ENCODE measurements around the gene POLRMT. TPM values are rescaled to one million over a fixed set of nuclear protein-coding genes. Genes with fewer than 3 reads are reported as not detected.

POLRMT gene
- total RNA-seq, 1 donor from 2014 or later: 68.4 TPM

DNA sequence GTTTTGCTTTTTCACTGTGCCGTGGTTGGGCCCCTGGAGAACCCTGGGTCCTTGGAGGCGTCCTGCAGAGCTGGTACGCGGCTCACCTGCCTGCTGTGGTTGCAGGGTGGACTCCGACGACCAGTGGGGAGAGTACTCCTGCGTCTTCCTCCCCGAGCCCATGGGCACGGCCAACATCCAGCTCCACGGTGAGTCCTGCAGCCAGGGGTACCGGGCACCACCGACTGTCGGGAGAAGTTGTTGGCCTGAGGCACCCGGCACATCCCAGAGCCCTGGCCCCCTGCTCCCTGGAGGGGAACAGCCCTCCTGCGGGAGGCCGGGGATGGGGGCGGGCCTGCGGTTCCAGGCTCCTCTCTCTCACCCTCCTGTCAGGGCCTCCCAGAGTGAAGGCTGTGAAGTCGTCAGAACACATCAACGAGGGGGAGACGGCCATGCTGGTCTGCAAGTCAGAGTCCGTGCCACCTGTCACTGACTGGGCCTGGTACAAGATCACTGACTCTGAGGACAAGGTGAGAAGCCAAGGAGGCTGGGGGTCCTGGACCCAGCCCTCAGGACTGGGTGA is 53.0 kb downstream of the POLRMT start:
- Mint-ChIP-seq H3K36me3 (ENCODE audit: insufficient read depth) (peaks cover 1% of the 10 kb centered on the region), H3K4me3 (ENCODE audit: low read depth) (no peak overlapping the region), H3K9me3 (ENCODE audit: low read depth) (no peaks in the 10 kb centered on the region), H3K27ac (no peak overlapping the region), H3K27me3 (no peaks in the 10 kb centered on the region), H3K4me1 (ENCODE audit: low read depth) (peaks cover 1% of the 10 kb centered on the region)
- TF ChIP-seq CTCF (IDR thresholded peaks at IDR 0.05; ENCODE audit: unreplicated experiment): no peak
- no peak for DNase-seq (ENCODE audit: low spot score, unreplicated experiment)

GRCh38 chr19:579842-580155 is 53.5 kb downstream of the POLRMT start:
- peaks cover 1% of the 10 kb centered on the region for H3K36me3 Mint-ChIP-seq (ENCODE audit: insufficient read depth)
- H3K9me3 Mint-ChIP-seq (ENCODE audit: low read depth): no peaks in the 10 kb centered on the region
- no peak overlapping the region for H3K27ac Mint-ChIP-seq
- no peak overlapping the region for H3K4me3 Mint-ChIP-seq (ENCODE audit: low read depth)
- no peak for DNase-seq (ENCODE audit: low spot score, unreplicated experiment)
- peaks cover 5% of the 10 kb centered on the region for H3K4me1 Mint-ChIP-seq (ENCODE audit: low read depth)
- no peaks in the 10 kb centered on the region for H3K27me3 Mint-ChIP-seq
- TF ChIP-seq CTCF (IDR thresholded peaks at IDR 0.05; ENCODE audit: unreplicated experiment): no peak

DNA sequence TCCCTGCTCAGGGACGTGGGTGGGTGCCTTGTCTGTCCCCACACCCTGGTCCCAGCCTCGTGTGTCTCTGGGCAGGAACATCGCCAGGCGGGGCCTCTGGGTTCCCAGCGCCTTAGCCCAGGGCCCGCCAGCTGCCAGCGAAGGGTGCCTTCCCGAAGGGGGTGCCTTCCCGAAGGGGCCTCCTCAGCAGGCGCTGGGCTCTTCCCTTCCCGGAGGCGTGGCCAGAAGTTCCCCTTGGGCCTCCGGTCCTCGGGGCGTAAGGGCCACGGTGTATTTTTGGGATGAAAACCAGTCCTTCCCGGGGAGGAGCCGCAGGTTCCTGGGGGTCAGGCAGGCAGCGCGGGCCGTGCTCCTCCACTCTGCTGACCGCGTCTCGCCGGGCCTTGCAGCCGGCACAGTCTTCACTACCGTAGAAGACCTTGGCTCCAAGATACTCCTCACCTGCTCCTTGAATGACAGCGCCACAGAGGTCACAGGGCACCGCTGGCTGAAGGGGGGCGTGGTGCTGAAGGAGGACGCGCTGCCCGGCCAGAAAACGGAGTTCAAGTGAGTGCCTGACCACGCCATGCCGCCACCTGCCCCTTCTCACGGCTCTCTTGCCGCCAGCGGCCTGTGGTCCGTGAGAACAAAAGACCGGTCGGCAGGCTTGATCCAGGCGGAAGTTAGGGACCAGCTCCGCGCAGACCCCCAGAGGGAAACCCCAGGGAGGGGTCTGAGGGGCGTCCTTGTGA is 54.1 kb downstream of the POLRMT start:
- DNase-seq (ENCODE audit: low spot score, unreplicated experiment): no peak
- Mint-ChIP-seq H3K27me3 (no peaks in the 10 kb centered on the region), H3K9me3 (ENCODE audit: low read depth) (no peaks in the 10 kb centered on the region), H3K36me3 (ENCODE audit: insufficient read depth) (peaks cover 1% of the 10 kb centered on the region), H3K27ac (no peak overlapping the region), H3K4me1 (ENCODE audit: low read depth) (peaks cover 9% of the 10 kb centered on the region), H3K4me3 (ENCODE audit: low read depth) (no peak overlapping the region)
- TF ChIP-seq CTCF (IDR thresholded peaks at IDR 0.05; ENCODE audit: unreplicated experiment): no peak

- Mint-ChIP-seq H3K36me3 (ENCODE audit: insufficient read depth) (no peaks in the 10 kb centered on the region), H3K4me3 (ENCODE audit: low read depth) (no peak overlapping the region), H3K9me3 (ENCODE audit: low read depth) (no peaks in the 10 kb centered on the region), H3K27me3 (no peaks in the 10 kb centered on the region), H3K4me1 (ENCODE audit: low read depth) (peaks cover 14% of the 10 kb centered on the region), H3K27ac (no peak overlapping the region)
- no peak for DNase-seq (ENCODE audit: low spot score, unreplicated experiment)
- no peak for TF ChIP-seq CTCF (IDR thresholded peaks at IDR 0.05; ENCODE audit: unreplicated experiment)
Observed at GRCh38 chr19:577439-578392, 55.6 kb downstream of the POLRMT start.

GRCh38 chr19:576768-577438 is 56.4 kb downstream of the POLRMT start:
- no peak overlapping the region for H3K4me3 Mint-ChIP-seq (ENCODE audit: low read depth)
- no peaks in the 10 kb centered on the region for H3K27me3 Mint-ChIP-seq
- no peaks in the 10 kb centered on the region for H3K9me3 Mint-ChIP-seq (ENCODE audit: low read depth)
- H3K27ac Mint-ChIP-seq: no peak overlapping the region
- H3K4me1 Mint-ChIP-seq (ENCODE audit: low read depth): peaks cover 15% of the 10 kb centered on the region
- H3K36me3 Mint-ChIP-seq (ENCODE audit: insufficient read depth): no peaks in the 10 kb centered on the region
- no peak for DNase-seq (ENCODE audit: low spot score, unreplicated experiment)
- no peak for TF ChIP-seq CTCF (IDR thresholded peaks at IDR 0.05; ENCODE audit: unreplicated experiment)
